Loucy (cell line): ENCODE data around the gene GSK3B.

Source experiments
- EZH2phosphoT487 ChIP-seq: fragments of 200-600 bp; IDR thresholded peaks from 2 replicates; pipeline ENCODE4 v1.6.1; 2018; ENCODE audit warnings: antibody characterized with exemption, mild to moderate bottlenecking, moderate library complexity, borderline replicate concordance
- TF ChIP-seq, protein P1 (sequence below): fragments of 200-600 bp; sonication (generic); conservative IDR thresholded peaks from 2 replicates; pipeline ENCODE4 v1.5.1; 2014; ENCODE audit warnings: mild to moderate bottlenecking, antibody characterized with exemption, low read length

GRCh38 chr3:120029749-120030148, 64.5 kb downstream of the GSK3B start:
- TF ChIP-seq, protein P1, sequence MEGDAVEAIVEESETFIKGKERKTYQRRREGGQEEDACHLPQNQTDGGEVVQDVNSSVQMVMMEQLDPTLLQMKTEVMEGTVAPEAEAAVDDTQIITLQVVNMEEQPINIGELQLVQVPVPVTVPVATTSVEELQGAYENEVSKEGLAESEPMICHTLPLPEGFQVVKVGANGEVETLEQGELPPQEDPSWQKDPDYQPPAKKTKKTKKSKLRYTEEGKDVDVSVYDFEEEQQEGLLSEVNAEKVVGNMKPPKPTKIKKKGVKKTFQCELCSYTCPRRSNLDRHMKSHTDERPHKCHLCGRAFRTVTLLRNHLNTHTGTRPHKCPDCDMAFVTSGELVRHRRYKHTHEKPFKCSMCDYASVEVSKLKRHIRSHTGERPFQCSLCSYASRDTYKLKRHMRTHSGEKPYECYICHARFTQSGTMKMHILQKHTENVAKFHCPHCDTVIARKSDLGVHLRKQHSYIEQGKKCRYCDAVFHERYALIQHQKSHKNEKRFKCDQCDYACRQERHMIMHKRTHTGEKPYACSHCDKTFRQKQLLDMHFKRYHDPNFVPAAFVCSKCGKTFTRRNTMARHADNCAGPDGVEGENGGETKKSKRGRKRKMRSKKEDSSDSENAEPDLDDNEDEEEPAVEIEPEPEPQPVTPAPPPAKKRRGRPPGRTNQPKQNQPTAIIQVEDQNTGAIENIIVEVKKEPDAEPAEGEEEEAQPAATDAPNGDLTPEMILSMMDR = no peak
- no peak for TF ChIP-seq EZH2phosphoT487
